WTC11 (cell line): ENCODE results near the gene RMRP.

Experiments used
- E2F1 ChIP-seq: sonication (generic); formaldehyde crosslinking; IDR thresholded peaks from 2 replicates; pipeline ENCODE4 v1.8.0; 2022; ENCODE audit warnings: mild to moderate bottlenecking, missing genetic modification reagents
- TF ChIP-seq, protein P1 (sequence below): fragments of 200-600 bp; IDR thresholded peaks from 2 replicates; pipeline ENCODE4 v1.8.0; 2022; ENCODE audit warnings: antibody characterized with exemption

DNA sequence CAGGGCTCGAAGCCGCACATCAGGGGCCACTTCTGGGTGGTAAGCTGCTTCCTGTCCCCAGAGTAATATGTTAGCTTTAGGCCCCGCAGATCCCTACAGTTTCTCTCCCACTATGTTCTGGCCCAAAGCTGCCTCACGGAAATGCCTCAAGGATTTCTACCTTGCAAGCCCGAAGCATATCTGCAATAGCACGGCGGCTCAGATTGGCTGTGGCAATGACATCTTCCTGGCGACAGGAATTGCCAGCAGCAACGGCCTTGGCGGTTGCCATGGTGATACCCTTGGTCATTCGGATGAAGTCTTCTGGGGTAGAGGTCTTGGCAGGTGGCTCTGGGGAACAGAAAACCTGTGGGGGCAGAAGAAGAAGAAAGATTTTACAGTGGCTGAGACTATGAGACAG lies 42.2 kb upstream of the RMRP start:
- TF ChIP-seq E2F1 = no peak
- TF ChIP-seq, protein P1, sequence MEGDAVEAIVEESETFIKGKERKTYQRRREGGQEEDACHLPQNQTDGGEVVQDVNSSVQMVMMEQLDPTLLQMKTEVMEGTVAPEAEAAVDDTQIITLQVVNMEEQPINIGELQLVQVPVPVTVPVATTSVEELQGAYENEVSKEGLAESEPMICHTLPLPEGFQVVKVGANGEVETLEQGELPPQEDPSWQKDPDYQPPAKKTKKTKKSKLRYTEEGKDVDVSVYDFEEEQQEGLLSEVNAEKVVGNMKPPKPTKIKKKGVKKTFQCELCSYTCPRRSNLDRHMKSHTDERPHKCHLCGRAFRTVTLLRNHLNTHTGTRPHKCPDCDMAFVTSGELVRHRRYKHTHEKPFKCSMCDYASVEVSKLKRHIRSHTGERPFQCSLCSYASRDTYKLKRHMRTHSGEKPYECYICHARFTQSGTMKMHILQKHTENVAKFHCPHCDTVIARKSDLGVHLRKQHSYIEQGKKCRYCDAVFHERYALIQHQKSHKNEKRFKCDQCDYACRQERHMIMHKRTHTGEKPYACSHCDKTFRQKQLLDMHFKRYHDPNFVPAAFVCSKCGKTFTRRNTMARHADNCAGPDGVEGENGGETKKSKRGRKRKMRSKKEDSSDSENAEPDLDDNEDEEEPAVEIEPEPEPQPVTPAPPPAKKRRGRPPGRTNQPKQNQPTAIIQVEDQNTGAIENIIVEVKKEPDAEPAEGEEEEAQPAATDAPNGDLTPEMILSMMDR = no peak
